DMS53 treated with DMSO at 0.1 percent for 48 hours (cell line): ENCODE data around the gene TBC1D3I.
"Not testable (repeated sequence)": the region's sequence is repeated elsewhere in the genome, so short reads cannot be mapped to it uniquely, and the experiment has no call there.

ENCODE experiments used
- DNase-seq: peaks from one replicate; lab custom pipeline; 2025; ENCODE audit not compliant: unreplicated experiment; lab: John Stamatoyannopoulos, UW

TBC1D3I gene

GRCh38 chr17:36264470-36264869 is at the start of gene TBC1D3I:
Gene TBC1D3I (minus strand): TSS chr17:36264570. CDS start chr17:36262985, 1,585 bp downstream.
- DNase-seq: not testable (repeated sequence)

- DNase-seq: not testable (repeated sequence)
Observed at GRCh38 chr17:36295161-36295560, 30.8 kb upstream of the TBC1D3I start.

GRCh38 chr17:36289965-36290612 is 25.7 kb upstream of the TBC1D3I start:
- not testable (repeated sequence) for DNase-seq

GRCh38 chr17:36284219-36284618 is 19.8 kb upstream of the TBC1D3I start:
- not testable (repeated sequence) for DNase-seq

- DNase-seq: not testable (repeated sequence)
Observed at GRCh38 chr17:36283256-36283655, 18.9 kb upstream of the TBC1D3I start.

- not testable (repeated sequence) for DNase-seq
Observed at GRCh38 chr17:36242046-36242445, 22.3 kb downstream of the TBC1D3I start.

GRCh38 chr17:36229644-36230043 is 34.7 kb downstream of the TBC1D3I start:
- not testable (repeated sequence) for DNase-seq

GRCh38 chr17:36222967-36223366 is 41.4 kb downstream of the TBC1D3I start:
- DNase-seq: not testable (repeated sequence)

GRCh38 chr17:36221581-36222100 is 42.7 kb downstream of the TBC1D3I start:
- DNase-seq: not testable (repeated sequence)

GRCh38 chr17:36220737-36221580 is 43.4 kb downstream of the TBC1D3I start:
- DNase-seq: not testable (repeated sequence)

GRCh38 chr17:36219556-36219955 is 44.8 kb downstream of the TBC1D3I start:
- not testable (repeated sequence) for DNase-seq

- DNase-seq: not testable (repeated sequence)
Observed at GRCh38 chr17:36215406-36216308, 48.7 kb downstream of the TBC1D3I start.

- DNase-seq: no peak
Observed at GRCh38 chr17:36214918-36215317, 49.5 kb downstream of the TBC1D3I start.

- DNase-seq: no peak
Observed at GRCh38 chr17:36213695-36214094, 50.7 kb downstream of the TBC1D3I start.

GRCh38 chr17:36212966-36213365 is 51.4 kb downstream of the TBC1D3I start:
- no peak for DNase-seq

GRCh38 chr17:36212272-36212605 is 52.1 kb downstream of the TBC1D3I start:
- DNase-seq: no peak

- not testable (repeated sequence) for DNase-seq
Observed at GRCh38 chr17:36211484-36212271, 52.7 kb downstream of the TBC1D3I start.

- DNase-seq: not testable (repeated sequence)
Observed at GRCh38 chr17:36210439-36211211, 53.7 kb downstream of the TBC1D3I start, which contains the start of gene CCL4L2. Gene CCL4L2 (plus strand): TSS chr17:36211063.

GRCh38 chr17:36209575-36209974 is 54.8 kb downstream of the TBC1D3I start:
- DNase-seq: no peak
